Activated CD4-positive, alpha-beta T cell treated with anti-CD3 and anti-CD28 coated beads, Interleukin-2, amount 50 U/mL, for 1 hour (primary cell): ENCODE data around the gene SH3BP1.
"Not testable (repeated sequence)": the region's sequence is repeated elsewhere in the genome, so short reads cannot be mapped to it uniquely, and the experiment has no call there.

Experiments used
- DNase-seq: peaks from one replicate; pipeline ENCODE4 v3.0.0-alpha.2; 2020

The SH3BP1 gene

GRCh38 chr22:37639070-37639760, at the start of gene SH3BP1:
Gene SH3BP1 (plus strand): TSS chr22:37639669. CDS start chr22:37639788, 119 bp downstream.
- peak; percentile 40 for DNase-seq

DNA sequence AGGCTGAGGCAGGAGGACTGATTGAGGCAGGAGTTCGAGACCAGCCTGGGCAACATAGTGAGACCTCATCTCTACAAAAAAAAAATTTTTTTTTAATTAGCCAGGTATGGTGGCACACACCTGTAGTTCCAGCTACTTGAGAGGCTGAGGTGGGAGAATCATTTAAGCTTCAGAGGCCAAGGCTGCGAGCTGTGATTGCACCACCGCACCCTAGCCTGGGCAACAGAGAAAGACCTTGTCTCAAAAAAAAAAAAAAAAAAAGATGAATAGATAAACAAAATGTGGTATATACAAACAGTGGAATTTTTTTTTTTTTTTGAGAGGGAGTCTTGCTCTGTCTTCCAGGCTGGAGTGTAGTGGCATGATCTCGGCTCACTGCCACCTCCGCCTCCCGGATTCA, 48.4 kb upstream of the SH3BP1 start:
- not testable (repeated sequence) for DNase-seq

DNA sequence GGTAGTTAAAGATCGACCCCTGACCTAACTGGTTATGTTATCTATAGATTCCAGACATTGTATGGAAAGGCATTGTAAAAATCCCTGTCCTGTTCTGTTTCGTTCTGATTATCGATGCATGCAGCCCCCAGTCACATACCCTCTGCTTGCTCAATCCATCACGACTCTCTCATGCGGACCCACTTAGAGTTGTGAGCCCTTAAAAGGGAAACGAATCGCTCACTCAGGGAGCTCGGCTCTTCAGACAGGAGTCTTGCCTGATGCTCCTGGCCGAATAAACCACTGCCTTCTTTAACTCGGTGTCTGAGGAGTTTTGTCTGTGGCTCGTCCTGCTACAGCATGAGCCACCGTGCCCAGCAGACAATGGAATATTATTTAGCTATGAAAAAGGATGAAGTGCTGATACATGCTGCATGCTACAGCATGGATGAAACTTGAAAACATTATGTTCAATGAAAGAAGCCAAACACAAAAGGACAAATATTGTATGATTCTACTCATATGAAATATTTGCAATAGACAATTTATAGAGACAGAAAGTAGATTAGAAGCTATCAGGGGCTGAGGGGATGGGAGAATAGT, 47.6 kb upstream of the SH3BP1 start:
- no peak for DNase-seq

DNA sequence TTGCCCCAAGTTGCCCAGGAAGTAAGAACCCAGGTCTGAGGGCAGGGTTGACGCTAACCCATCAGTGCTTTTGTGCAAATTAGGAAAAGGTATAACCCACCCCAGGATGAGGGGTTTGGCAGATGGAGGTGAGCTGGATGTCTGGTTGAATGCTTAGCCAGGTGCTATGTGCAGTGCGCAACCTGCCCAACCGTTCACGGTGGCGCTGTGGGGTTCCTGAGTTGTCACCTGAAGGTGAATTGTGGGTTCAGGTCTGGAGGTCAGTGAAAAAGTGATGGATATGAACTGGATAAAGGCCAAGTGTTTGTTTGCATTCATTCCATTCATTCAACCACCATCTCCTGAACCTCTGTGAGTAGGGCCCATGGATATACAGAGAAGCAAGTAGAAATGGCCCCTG, 45.2 kb upstream of the SH3BP1 start:
- no peak for DNase-seq

- DNase-seq: no peak
These were observed 40.3 kb upstream of the SH3BP1 start for GRCh38 chr22:37599153-37599552.

DNA sequence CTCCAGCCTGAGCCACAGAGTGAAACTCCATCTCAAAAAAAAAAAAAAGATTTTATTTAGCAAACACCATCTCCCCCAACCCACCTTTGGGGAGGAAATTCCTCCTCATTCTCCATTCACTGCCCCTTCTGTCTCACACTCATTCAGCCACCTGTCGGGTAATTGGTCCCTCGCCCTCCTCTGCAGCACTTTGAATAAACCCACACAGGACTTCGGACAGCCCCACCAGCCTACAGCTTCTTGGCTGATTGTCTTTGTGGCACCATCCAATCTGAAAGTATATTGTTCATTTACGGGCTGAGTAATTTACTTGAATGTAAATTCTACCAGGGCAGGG, 38.3 kb upstream of the SH3BP1 start:
- no peak for DNase-seq

- no peak for DNase-seq
These were observed 37.7 kb upstream of the SH3BP1 start for GRCh38 chr22:37601540-37602442.

DNA sequence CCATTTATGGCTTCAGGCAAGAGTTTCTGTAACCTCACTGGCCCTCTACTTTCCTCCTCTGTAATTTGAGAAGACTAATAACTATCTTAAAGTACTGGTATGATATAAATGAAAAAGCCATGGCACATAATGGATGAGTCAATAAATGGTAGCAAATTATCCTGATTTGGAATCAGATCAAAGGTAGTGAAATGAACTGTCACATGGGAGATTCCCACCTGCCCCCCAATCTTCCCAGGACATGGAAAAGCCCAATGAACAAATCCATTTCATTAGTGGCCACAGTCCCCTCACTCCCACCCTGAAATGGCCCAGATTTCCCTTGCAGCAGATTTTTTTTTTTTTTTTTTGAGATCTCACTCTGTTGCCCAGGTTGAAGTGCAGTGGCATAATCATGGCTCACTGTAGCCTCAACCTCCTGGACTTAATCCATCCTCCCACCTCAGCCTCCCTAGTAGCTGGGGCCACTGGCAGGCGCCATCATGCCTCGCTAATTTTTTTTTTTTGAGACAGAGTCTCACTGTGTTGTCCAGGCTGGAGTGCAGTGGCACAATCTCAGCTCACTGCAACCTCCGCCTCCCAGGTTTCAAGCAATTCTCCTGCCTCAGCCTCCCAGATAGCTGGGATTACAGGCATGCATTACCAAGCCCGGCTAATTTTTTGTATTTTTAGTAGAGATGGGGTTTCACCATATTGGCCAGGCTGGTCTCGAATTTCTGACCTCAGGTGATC, 36.8 kb upstream of the SH3BP1 start:
- not testable (repeated sequence) for DNase-seq

GRCh38 chr22:37604074-37604473, 35.4 kb upstream of the SH3BP1 start:
- no peak for DNase-seq

- peak; percentile 49 for DNase-seq
These were observed 34.6 kb upstream of the SH3BP1 start for GRCh38 chr22:37604875-37605274.

DNA sequence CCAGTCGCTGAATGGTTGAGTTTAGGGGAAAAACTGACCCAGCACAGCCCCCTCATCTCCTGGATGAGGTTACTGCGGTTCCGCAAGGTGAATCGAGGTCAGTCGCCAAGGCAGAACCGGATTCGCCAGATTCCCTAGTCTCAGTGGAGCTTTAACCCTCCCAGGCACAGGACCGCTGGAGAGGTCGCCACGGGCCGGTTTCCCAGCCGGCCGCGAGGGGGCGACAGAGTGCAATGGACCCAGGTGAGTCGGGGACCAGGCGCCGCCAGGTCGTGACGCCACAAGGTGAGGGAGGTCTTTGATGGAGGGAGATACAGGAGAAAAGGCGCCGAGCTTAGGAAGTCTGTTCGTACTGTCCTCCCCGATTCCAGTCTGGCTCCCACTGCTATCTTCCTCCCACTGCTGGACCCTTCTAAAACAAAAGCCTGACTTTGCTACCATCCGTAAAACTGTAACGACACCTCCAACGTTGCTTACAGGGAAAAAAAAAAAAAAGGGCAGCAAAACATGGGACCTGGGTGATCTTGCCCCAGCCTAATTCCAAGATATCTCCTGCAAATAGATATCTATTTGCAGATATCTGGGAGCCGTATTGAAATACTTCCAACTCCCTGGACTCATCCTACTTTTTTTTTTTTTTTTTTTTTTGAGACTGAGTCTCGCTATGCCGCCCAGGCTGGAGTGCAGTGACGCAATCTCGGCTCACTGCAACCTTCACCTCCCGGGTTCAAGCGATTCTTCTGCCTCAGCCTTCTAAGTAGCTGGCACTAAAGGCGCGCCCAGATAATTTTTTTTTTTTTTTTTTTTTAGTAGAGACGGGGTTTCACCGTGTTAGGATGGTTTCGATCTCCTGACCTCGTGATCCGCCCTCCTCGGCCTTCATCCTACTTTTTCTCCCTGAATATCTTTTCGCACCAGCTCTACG, 32.2 kb upstream of the SH3BP1 start:
- DNase-seq: peak; percentile 94

DNA sequence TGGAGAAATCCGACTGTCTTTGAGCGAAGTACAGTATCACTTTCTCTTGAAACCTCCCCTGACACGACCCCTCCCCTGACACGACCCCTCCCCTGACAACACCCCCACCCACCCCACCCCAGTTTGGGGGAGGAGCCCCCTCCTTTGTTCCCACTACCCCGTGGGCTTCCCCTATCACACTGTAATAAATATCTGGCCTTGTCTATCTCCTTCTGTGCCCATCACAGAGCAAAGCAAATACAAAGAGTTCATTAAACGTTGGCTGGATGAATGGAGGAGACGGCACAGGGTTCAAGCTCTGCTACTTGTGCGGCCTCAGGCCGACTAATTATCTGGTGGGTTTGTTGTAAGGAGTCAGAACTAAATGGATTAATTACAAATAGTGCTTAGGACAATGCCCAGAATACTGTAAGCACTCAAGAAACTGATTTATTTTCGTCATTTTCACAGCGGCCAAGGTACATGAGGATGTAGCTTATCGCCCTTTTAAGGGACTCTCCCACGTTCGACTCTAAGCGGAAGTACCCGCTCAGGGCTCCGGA, 31.5 kb upstream of the SH3BP1 start:
- DNase-seq: no peak

- peak; percentile 95 for DNase-seq
These were observed 30.8 kb upstream of the SH3BP1 start, which contains the start of gene GGA1 for GRCh38 chr22:37608477-37609239. Gene GGA1 (plus strand): TSS chr22:37608834. CDS start chr22:37608861, 27 bp downstream.

GRCh38 chr22:37609240-37610152, 30.0 kb upstream of the SH3BP1 start:
- DNase-seq: no peak

GRCh38 chr22:37610153-37610475, 29.4 kb upstream of the SH3BP1 start:
- DNase-seq: not testable (repeated sequence)

DNA sequence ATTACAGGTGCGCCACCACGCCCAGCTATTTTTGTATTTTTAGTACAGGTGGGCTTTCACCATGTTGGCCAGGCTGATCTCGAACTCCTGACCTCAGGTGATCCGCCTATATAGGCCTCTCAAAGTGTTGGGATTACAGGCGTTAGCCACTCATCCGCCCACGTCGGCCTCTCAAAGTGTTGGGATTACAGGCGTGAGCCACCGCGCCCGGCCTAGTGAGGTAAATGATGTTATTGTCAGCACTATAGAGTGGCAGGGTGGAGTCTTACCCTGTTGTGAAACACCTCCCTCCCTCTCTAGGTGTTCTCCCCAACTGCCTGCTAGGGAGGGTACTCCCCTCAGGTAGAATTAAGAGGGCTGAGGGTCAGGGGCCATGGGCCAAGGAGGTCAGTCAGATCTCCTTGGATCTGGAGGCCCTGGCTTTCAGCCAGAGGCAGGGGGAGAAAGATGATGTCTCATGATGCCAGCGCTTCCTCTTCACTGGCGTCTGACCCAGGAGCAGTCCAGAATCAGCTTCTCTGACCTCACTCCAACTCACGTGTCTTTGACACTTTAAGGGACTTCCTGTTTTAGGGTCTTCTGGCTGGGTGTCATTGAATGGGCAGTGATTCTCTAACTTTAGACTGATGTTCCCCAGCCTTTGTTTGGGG, 28.9 kb upstream of the SH3BP1 start:
- no peak for DNase-seq

DNA sequence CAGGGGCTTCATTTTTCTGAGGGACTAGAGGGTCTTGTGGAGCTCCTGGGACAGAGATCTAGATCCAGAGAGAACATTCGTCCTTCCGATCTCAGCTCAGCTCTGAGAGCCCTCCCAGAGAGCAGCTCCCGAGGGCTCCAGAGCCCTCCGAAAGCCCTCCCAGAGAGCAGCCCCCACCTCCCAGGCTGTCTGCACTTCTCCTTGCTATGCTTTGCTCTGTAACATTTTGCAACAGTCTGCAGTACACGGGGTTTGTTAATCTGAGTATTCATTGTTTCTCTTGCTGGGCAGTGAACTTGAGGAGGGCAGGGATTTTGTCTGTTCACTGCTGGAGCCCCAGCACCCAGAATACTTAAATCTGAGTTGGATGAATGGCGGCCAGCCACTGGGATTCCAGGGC, 28.3 kb upstream of the SH3BP1 start:
- no peak for DNase-seq

GRCh38 chr22:37616201-37617083, 23.0 kb upstream of the SH3BP1 start:
- no peak for DNase-seq
